ENCODE data around the gene PRKAR1B.

The PRKAR1B gene

GRCh38 chr7:587767-588166, 139.3 kb downstream of the PRKAR1B start:
- no peak overlapping the region for H3K27ac ChIP-seq (ENCODE audit: low read depth, low read length)
- no peak overlapping the region for H3K9ac ChIP-seq (ENCODE audit: low read length)
- no peaks in the 10 kb centered on the region for H3K36me3 ChIP-seq (ENCODE audit: control insufficient read depth, insufficient read depth, low read length)
- H3K4me1 ChIP-seq (ENCODE audit: control insufficient read depth, insufficient read depth, low read length) = peaks cover 2% of the 10 kb centered on the region
- no peaks in the 10 kb centered on the region for H3K27me3 ChIP-seq (ENCODE audit: control insufficient read depth, insufficient read depth, low read length)
- no peak overlapping the region for H3K4me3 ChIP-seq (ENCODE audit: low read length)

- Histone ChIP-seq H3K4me1 (ENCODE audit: control insufficient read depth, insufficient read depth, low read length) (peaks cover 2% of the 10 kb centered on the region), H3K27ac (ENCODE audit: low read depth, low read length) (no peak overlapping the region), H3K4me3 (ENCODE audit: low read length) (no peak overlapping the region), H3K36me3 (ENCODE audit: control insufficient read depth, insufficient read depth, low read length) (no peaks in the 10 kb centered on the region), H3K27me3 (ENCODE audit: control insufficient read depth, insufficient read depth, low read length) (no peaks in the 10 kb centered on the region), H3K9ac (ENCODE audit: low read length) (no peak overlapping the region)
Measured at GRCh38 chr7:586494-586893, 140.6 kb downstream of the PRKAR1B start.

- no peak overlapping the region for H3K27ac ChIP-seq (ENCODE audit: low read depth, low read length)
- H3K4me3 ChIP-seq (ENCODE audit: low read length) = no peak overlapping the region
- no peak overlapping the region for H3K9ac ChIP-seq (ENCODE audit: low read length)
- no peaks in the 10 kb centered on the region for H3K36me3 ChIP-seq (ENCODE audit: control insufficient read depth, insufficient read depth, low read length)
- H3K4me1 ChIP-seq (ENCODE audit: control insufficient read depth, insufficient read depth, low read length) = peaks cover 2% of the 10 kb centered on the region
- no peaks in the 10 kb centered on the region for H3K27me3 ChIP-seq (ENCODE audit: control insufficient read depth, insufficient read depth, low read length)
Measured at GRCh38 chr7:585873-586272, 141.2 kb downstream of the PRKAR1B start.

- Histone ChIP-seq H3K27ac (ENCODE audit: low read depth, low read length) (no peak overlapping the region), H3K4me3 (ENCODE audit: low read length) (no peak overlapping the region), H3K36me3 (ENCODE audit: control insufficient read depth, insufficient read depth, low read length) (no peaks in the 10 kb centered on the region), H3K9ac (ENCODE audit: low read length) (no peak overlapping the region), H3K27me3 (ENCODE audit: control insufficient read depth, insufficient read depth, low read length) (no peaks in the 10 kb centered on the region), H3K4me1 (ENCODE audit: control insufficient read depth, insufficient read depth, low read length) (peaks cover 2% of the 10 kb centered on the region)
Measured at GRCh38 chr7:585229-585711, 141.8 kb downstream of the PRKAR1B start.

- no peaks in the 10 kb centered on the region for H3K36me3 ChIP-seq (ENCODE audit: control insufficient read depth, insufficient read depth, low read length)
- H3K9ac ChIP-seq (ENCODE audit: low read length) = no peak overlapping the region
- no peak overlapping the region for H3K27ac ChIP-seq (ENCODE audit: low read depth, low read length)
- H3K27me3 ChIP-seq (ENCODE audit: control insufficient read depth, insufficient read depth, low read length) = no peaks in the 10 kb centered on the region
- H3K4me1 ChIP-seq (ENCODE audit: control insufficient read depth, insufficient read depth, low read length) = peaks cover 2% of the 10 kb centered on the region
- no peak overlapping the region for H3K4me3 ChIP-seq (ENCODE audit: low read length)
Measured at GRCh38 chr7:584820-585219, 142.3 kb downstream of the PRKAR1B start.

- no peak overlapping the region for H3K27ac ChIP-seq (ENCODE audit: low read depth, low read length)
- H3K9ac ChIP-seq (ENCODE audit: low read length) = no peak overlapping the region
- no peaks in the 10 kb centered on the region for H3K36me3 ChIP-seq (ENCODE audit: control insufficient read depth, insufficient read depth, low read length)
- peaks cover 2% of the 10 kb centered on the region for H3K4me1 ChIP-seq (ENCODE audit: control insufficient read depth, insufficient read depth, low read length)
- H3K4me3 ChIP-seq (ENCODE audit: low read length) = peak overlapping the region; percentile 48
- no peaks in the 10 kb centered on the region for H3K27me3 ChIP-seq (ENCODE audit: control insufficient read depth, insufficient read depth, low read length)
Measured at GRCh38 chr7:584122-584465, 143.0 kb downstream of the PRKAR1B start.

GRCh38 chr7:583410-584121, 143.5 kb downstream of the PRKAR1B start:
- Histone ChIP-seq H3K4me1 (ENCODE audit: control insufficient read depth, insufficient read depth, low read length) (peaks cover 2% of the 10 kb centered on the region), H3K27ac (ENCODE audit: low read depth, low read length) (no peak overlapping the region), H3K4me3 (ENCODE audit: low read length) (peak overlapping the region; percentile 48), H3K36me3 (ENCODE audit: control insufficient read depth, insufficient read depth, low read length) (no peaks in the 10 kb centered on the region), H3K9ac (ENCODE audit: low read length) (no peak overlapping the region), H3K27me3 (ENCODE audit: control insufficient read depth, insufficient read depth, low read length) (no peaks in the 10 kb centered on the region)

GRCh38 chr7:582931-583330, 144.2 kb downstream of the PRKAR1B start:
- no peak overlapping the region for H3K4me3 ChIP-seq (ENCODE audit: low read length)
- H3K4me1 ChIP-seq (ENCODE audit: control insufficient read depth, insufficient read depth, low read length) = peaks cover 2% of the 10 kb centered on the region
- no peak overlapping the region for H3K9ac ChIP-seq (ENCODE audit: low read length)
- H3K27ac ChIP-seq (ENCODE audit: low read depth, low read length) = no peak overlapping the region
- no peaks in the 10 kb centered on the region for H3K36me3 ChIP-seq (ENCODE audit: control insufficient read depth, insufficient read depth, low read length)
- H3K27me3 ChIP-seq (ENCODE audit: control insufficient read depth, insufficient read depth, low read length) = no peaks in the 10 kb centered on the region

GRCh38 chr7:582081-582835, 144.8 kb downstream of the PRKAR1B start:
- no peaks in the 10 kb centered on the region for H3K27me3 ChIP-seq (ENCODE audit: control insufficient read depth, insufficient read depth, low read length)
- no peak overlapping the region for H3K27ac ChIP-seq (ENCODE audit: low read depth, low read length)
- H3K9ac ChIP-seq (ENCODE audit: low read length) = no peak overlapping the region
- no peaks in the 10 kb centered on the region for H3K4me1 ChIP-seq (ENCODE audit: control insufficient read depth, insufficient read depth, low read length)
- H3K4me3 ChIP-seq (ENCODE audit: low read length) = no peak overlapping the region
- H3K36me3 ChIP-seq (ENCODE audit: control insufficient read depth, insufficient read depth, low read length) = no peaks in the 10 kb centered on the region

GRCh38 chr7:578386-578785, 148.7 kb downstream of the PRKAR1B start:
- no peaks in the 10 kb centered on the region for H3K36me3 ChIP-seq (ENCODE audit: control insufficient read depth, insufficient read depth, low read length)
- H3K27me3 ChIP-seq (ENCODE audit: control insufficient read depth, insufficient read depth, low read length) = no peaks in the 10 kb centered on the region
- H3K4me3 ChIP-seq (ENCODE audit: low read length) = no peak overlapping the region
- no peak overlapping the region for H3K9ac ChIP-seq (ENCODE audit: low read length)
- H3K27ac ChIP-seq (ENCODE audit: low read depth, low read length) = no peak overlapping the region
- H3K4me1 ChIP-seq (ENCODE audit: control insufficient read depth, insufficient read depth, low read length) = peaks cover 3% of the 10 kb centered on the region

GRCh38 chr7:577741-578370, 149.2 kb downstream of the PRKAR1B start:
- no peak overlapping the region for H3K27ac ChIP-seq (ENCODE audit: low read depth, low read length)
- H3K27me3 ChIP-seq (ENCODE audit: control insufficient read depth, insufficient read depth, low read length) = no peaks in the 10 kb centered on the region
- peaks cover 3% of the 10 kb centered on the region for H3K4me1 ChIP-seq (ENCODE audit: control insufficient read depth, insufficient read depth, low read length)
- no peaks in the 10 kb centered on the region for H3K36me3 ChIP-seq (ENCODE audit: control insufficient read depth, insufficient read depth, low read length)
- H3K9ac ChIP-seq (ENCODE audit: low read length) = no peak overlapping the region
- no peak overlapping the region for H3K4me3 ChIP-seq (ENCODE audit: low read length)

- Histone ChIP-seq H3K27me3 (ENCODE audit: control insufficient read depth, insufficient read depth, low read length) (no peaks in the 10 kb centered on the region), H3K9ac (ENCODE audit: low read length) (no peak overlapping the region), H3K36me3 (ENCODE audit: control insufficient read depth, insufficient read depth, low read length) (no peaks in the 10 kb centered on the region), H3K27ac (ENCODE audit: low read depth, low read length) (no peak overlapping the region), H3K4me3 (ENCODE audit: low read length) (no peak overlapping the region), H3K4me1 (ENCODE audit: control insufficient read depth, insufficient read depth, low read length) (peaks cover 3% of the 10 kb centered on the region)
Measured at GRCh38 chr7:577278-577665, 149.8 kb downstream of the PRKAR1B start.
